ENCODE measurements around the gene VCL. TPM values are rescaled to one million over a fixed set of nuclear protein-coding genes. Genes with fewer than 3 reads are reported as not detected.
"Not testable (repeated sequence)": the region's sequence is repeated elsewhere in the genome, so short reads cannot be mapped to it uniquely, and the experiment has no call there.

The VCL gene
- total RNA-seq, 4 donors from 2014 or later, result 53.3 to 90.4 (median 63.1) TPM

DNA sequence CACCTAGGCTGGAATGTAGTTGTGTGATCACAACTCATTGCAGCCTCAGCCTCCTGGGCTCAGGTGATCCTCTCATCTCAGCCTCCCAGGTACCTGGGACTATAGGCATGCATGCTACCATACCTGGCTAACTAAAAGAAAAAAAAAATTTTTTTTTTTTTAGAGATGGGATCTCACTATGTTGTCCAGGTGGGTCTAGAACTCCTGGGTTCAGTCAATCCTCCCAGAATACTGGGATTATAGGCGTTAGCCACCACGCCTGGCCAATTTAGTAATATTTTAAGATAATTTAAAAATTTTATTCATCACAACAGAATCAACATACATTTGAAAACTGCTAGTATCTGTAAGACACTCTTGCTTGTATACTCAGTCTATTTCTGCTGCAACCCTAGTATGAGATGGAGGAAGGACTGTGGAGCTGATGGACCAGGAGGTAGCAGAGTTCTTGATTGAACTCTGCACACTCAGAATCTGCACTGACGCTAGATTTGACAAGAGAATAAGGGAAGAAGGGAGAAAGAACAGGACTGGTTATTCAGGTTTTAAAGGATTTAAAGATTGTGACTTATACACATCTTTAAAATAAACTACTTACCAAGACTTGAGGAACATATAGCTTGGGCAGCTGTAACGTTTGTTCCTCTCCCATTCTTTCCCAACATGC is 57.6 kb downstream of the VCL start:
- WGBS, 2 donors, result 63 to 65% methylated on average over 4 of the region's 4 CpGs
- TF ChIP-seq, protein P1, sequence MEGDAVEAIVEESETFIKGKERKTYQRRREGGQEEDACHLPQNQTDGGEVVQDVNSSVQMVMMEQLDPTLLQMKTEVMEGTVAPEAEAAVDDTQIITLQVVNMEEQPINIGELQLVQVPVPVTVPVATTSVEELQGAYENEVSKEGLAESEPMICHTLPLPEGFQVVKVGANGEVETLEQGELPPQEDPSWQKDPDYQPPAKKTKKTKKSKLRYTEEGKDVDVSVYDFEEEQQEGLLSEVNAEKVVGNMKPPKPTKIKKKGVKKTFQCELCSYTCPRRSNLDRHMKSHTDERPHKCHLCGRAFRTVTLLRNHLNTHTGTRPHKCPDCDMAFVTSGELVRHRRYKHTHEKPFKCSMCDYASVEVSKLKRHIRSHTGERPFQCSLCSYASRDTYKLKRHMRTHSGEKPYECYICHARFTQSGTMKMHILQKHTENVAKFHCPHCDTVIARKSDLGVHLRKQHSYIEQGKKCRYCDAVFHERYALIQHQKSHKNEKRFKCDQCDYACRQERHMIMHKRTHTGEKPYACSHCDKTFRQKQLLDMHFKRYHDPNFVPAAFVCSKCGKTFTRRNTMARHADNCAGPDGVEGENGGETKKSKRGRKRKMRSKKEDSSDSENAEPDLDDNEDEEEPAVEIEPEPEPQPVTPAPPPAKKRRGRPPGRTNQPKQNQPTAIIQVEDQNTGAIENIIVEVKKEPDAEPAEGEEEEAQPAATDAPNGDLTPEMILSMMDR (IDR thresholded peaks at IDR 0.05), result no peak
- H3K4me3 ChIP-seq (ENCODE audit: low read depth, poor library complexity, severe bottlenecking), result no peak overlapping the region
- intact Hi-C loops (cut with DNase I; ENCODE audit: low total_unique reads), result no loop called here
- no peak for DNase-seq (ENCODE audit: low spot score in 2 of 2)

DNA sequence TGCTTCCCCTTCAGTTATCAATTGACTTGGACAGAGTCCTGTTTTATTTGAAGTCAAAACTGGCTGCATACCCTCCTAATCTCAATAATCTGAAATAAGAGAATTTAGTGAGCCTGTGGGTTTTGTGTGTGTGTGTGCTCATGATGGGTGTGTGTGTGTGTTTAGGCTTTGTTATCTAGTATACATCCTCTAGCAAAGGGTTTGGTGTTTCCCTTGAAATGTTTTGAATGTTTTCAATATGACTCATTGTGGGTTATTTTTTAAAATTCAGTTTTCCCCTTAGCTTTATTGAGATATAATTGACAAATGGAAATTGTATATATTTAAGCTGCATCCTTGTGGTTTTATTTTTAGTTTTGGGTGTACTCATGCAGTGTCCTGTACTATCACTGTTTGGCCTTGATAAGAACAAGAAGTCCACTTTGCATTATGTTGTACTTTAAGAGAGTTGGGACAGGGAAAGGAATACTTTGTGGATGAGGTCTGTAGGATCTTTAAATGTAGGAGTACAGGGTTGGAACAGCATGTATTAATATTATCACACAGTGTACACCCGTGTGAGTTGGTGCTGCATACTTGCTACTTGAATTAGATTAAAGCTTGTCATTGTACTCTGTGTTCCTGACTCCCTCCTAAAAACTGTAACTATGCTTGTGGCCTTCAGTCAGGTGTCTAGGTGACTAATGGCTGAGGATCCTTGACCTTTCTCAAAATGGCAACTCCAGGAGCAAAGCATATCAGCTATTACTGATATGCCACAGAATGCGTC is 58.3 kb downstream of the VCL start:
- intact Hi-C loops (cut with DNase I; ENCODE audit: low total_unique reads), result no loop called here
- DNase-seq (ENCODE audit: low spot score in 2 of 2), result no peak
- 52 to 61% methylated on average over 2 of the region's 2 CpGs for WGBS, 2 donors
- no peak overlapping the region for H3K4me3 ChIP-seq (ENCODE audit: low read depth, poor library complexity, severe bottlenecking)
- TF ChIP-seq, protein P1 (IDR thresholded peaks at IDR 0.05), result no peak
- no peak for TF ChIP-seq POLR2A (IDR thresholded peaks at IDR 0.05)

DNA sequence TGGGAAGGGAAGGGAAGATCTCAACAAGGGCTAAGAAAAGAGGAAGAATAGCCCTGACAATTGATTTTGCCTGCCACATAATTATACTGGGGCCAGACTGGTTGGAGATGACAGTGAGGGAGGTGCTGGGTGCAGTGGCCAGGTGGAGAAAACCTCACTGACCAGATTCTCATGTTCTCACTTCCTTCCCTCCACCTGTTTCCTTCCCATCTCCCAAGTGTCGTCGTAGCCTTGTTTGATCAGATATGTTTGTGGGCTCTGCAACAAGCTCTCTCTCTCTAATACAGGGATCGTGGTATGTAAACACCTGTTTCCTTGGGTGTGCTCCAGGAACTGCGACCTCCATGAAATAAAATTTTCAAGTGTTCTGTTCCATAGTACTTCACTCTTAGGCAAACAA is 60.2 kb downstream of the VCL start:
- intact Hi-C loops (cut with DNase I; ENCODE audit: low total_unique reads), result no loop called here
- DNase-seq (ENCODE audit: low spot score in 2 of 2), result no peak
- WGBS, 2 donors, result 49 to 58% methylated on average over 4 of the region's 4 CpGs
- TF ChIP-seq POLR2A (IDR thresholded peaks at IDR 0.05), result no peak
- TF ChIP-seq, protein P1 (IDR thresholded peaks at IDR 0.05), result no peak
- H3K4me3 ChIP-seq (ENCODE audit: low read depth, poor library complexity, severe bottlenecking), result no peak overlapping the region

DNA sequence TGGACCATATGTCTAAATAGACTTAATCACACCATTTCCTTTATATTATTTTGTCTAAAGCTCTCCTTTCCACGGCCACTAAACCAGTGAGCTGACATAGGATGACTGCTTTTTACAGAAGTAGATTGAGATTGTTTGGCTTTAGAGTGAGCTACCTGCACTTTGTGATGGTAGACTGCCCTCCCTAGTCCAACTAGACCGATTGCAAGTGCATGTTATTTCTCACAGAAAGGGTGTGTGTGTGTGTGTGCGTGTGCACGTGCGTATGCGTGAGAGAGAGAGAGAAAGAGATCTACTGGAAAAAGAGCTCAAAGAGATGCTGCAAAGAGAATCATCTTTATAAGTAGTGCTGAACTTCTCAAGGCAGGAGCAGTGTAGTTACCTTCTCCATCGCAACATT is 60.7 kb downstream of the VCL start:
- DNase-seq (ENCODE audit: low spot score in 2 of 2), result no peak
- H3K4me3 ChIP-seq (ENCODE audit: low read depth, poor library complexity, severe bottlenecking), result no peak overlapping the region
- intact Hi-C loops (cut with DNase I; ENCODE audit: low total_unique reads), result no loop called here
- WGBS, 2 donors, result 49 to 56% methylated on average over 7 of the region's 7 CpGs
- TF ChIP-seq, protein P1 (IDR thresholded peaks at IDR 0.05), result no peak
- TF ChIP-seq POLR2A (IDR thresholded peaks at IDR 0.05), result no peak

DNA sequence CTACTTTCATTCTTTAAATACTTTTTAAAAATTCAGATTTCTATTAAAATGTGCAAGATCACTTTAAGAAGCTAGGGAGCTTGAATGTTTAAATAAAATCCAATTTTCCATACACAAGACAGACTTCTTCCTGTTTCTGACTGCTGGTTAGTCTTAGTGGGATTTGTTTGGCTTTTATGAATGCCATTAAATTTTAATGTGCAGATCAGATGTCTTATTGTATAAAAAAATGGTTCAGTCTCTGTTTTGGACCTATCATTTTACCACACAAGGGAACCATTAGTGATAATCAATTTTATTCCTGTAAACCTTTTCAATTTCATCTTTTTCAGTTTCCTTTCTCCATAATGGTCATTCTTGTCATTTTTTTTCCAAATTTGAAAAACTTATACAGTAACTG is 63.2 kb downstream of the VCL start:
- no peak for DNase-seq (ENCODE audit: low spot score in 2 of 2)
- TF ChIP-seq, protein P1 (IDR thresholded peaks at IDR 0.05), result no peak
- no peak for TF ChIP-seq POLR2A (IDR thresholded peaks at IDR 0.05)
- no peak overlapping the region for H3K4me3 ChIP-seq (ENCODE audit: low read depth, poor library complexity, severe bottlenecking)
- intact Hi-C loops (cut with DNase I; ENCODE audit: low total_unique reads), result no loop called here

DNA sequence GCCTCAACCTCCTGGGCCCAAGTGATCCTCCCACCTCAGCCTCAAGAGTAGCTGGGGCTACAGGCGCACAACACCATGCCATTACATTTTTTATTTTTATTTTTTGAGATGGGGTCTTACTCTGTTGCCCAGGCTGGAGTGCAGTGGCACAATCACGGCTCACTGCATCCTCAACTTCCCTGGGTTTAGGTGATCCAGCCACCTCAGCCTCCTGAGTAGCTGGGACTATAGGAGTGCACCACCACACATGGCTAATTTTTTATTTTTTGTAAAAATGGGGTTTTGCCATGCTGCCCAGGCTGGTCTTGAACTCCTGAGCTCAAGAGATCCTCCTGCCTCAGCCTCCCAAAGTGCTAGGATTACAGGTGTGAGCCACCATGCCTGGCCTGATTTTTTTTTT is 64.1 kb downstream of the VCL start:
- WGBS, 2 donors, result 94 to 100% methylated on average over 2 of the region's 2 CpGs
- H3K4me3 ChIP-seq (ENCODE audit: low read depth, poor library complexity, severe bottlenecking); DNase-seq (ENCODE audit: low spot score in 2 of 2); intact Hi-C loops (cut with DNase I; ENCODE audit: low total_unique reads): not testable (repeated sequence)
